CD4-positive, alpha-beta T cell (primary cell): ENCODE results near the gene HTRA2. TPM values are rescaled to one million over a fixed set of nuclear protein-coding genes. Genes with fewer than 3 reads are reported as not detected.

Experiments
- ATAC-seq: fragments of 200-7000 bp; cut with Tn5 transposase; one replicate; pipeline ENCODE4 v1.10.0; 2022; ENCODE audit warnings: mild to moderate bottlenecking; ENCODE audit not compliant: poor library complexity
- CTCF ChIA-PET: fragments of 350-600 bp; sonication (Branson Sonifier 250); formaldehyde crosslinking; loops from one replicate; lab custom pipeline; 2021; ENCODE audit warnings: antibody characterized with exemption, inconsistent platforms; lab: Charles Lee
- POLR2A ChIA-PET: fragments of 350-600 bp; sonication (Branson Sonifier 250); formaldehyde crosslinking; loops from one replicate; lab custom pipeline; 2021; ENCODE audit warnings: antibody characterized with exemption, inconsistent platforms; lab: Charles Lee
- DNase-seq, 14 experiments: peaks; one replicate each; pipeline ENCODE4 v3.0.0-alpha.2; 2013 to 2020; ENCODE audit warnings: mixed read lengths in 2 of 14
- H3K27ac ChIP-seq, 2 donors: one replicate each; pipeline versions ENCODE4 v1.5.1 to v1.7.0; 2013; ENCODE audit warnings: low read length in 2 of 2, low read depth in 1 of 2, mild to moderate bottlenecking in 1 of 2
- H3K27me3 ChIP-seq, 2 experiments: 1 replicate in 1 of 2; 2 replicates in 1 of 2; pipeline versions ENCODE4 v1.6.1 to v1.7.0; 2013; ENCODE audit warnings: low read length in 2 of 2, control low read depth in 1 of 2, mild to moderate bottlenecking in 1 of 2, moderate library complexity in 1 of 2; ENCODE audit not compliant: insufficient read depth in 2 of 2, control insufficient read depth in 1 of 2
- H3K36me3 ChIP-seq: one replicate; pipeline ENCODE4 v1.6.1; 2013; ENCODE audit warnings: low read length, control low read depth; ENCODE audit not compliant: insufficient read depth
- H3K4me1 ChIP-seq: one replicate; pipeline ENCODE4 v1.6.1; 2013; ENCODE audit warnings: low read length, control low read depth; ENCODE audit not compliant: insufficient read depth
- H3K4me3 ChIP-seq: one replicate; pipeline ENCODE4 v1.5.1; 2013; ENCODE audit warnings: mild to moderate bottlenecking, low read length, moderate library complexity
- H3K9me3 ChIP-seq, 2 experiments: 1 replicate in 1 of 2; 2 replicates in 1 of 2; pipeline versions ENCODE4 v1.6.1 to v1.7.0; 2013; ENCODE audit warnings: low read length in 2 of 2, mild to moderate bottlenecking in 2 of 2, control low read depth in 1 of 2, moderate library complexity in 1 of 2; ENCODE audit not compliant: control insufficient read depth in 1 of 2, insufficient read depth in 1 of 2
- H3K27ac Mint-ChIP-seq: one replicate; pipeline ENCODE4 v1.8.0; 2020; ENCODE audit warnings: mixed read lengths
- H3K27me3 Mint-ChIP-seq: one replicate; pipeline ENCODE4 v1.8.0; 2021; ENCODE audit warnings: mixed read lengths
- H3K36me3 Mint-ChIP-seq: one replicate; pipeline ENCODE4 v1.8.0; 2021; ENCODE audit warnings: low read depth, mixed read lengths
- H3K4me1 Mint-ChIP-seq: one replicate; pipeline ENCODE4 v1.8.0; 2021; ENCODE audit warnings: low read depth, mixed read lengths
- H3K4me3 Mint-ChIP-seq: one replicate; pipeline ENCODE4 v1.8.0; 2020; ENCODE audit warnings: mild to moderate bottlenecking, mixed read lengths
- H3K9me3 Mint-ChIP-seq: one replicate; pipeline ENCODE4 v1.8.0; 2020; ENCODE audit warnings: mixed read lengths
- CTCF ChIP-seq: fragments of 200-600 bp; IDR thresholded peaks from one replicate; pipeline ENCODE4 v1.8.0; 2022; ENCODE audit warnings: antibody characterized with exemption, mild to moderate bottlenecking
- intact Hi-C, 2 experiments: fragments of 100-400 bp; cut with DNase I in 1 of 2; cut with micrococcal nuclease in 1 of 2; formaldehyde crosslinking; loops; one replicate each; pipeline versions ENCODE4 v1.15.1 to v1.9.0; 2023 to 2025; cut with DNase I, micrococcal nuclease
- total RNA-seq, 174 experiments: library from RNA in 2 of 174; stranded (reverse) in 2 of 174; gene quantifications; one replicate each; pipeline ENCODE4 v1.2.3 and lab custom pipeline; 2021 to 2026

The HTRA2 gene
- total RNA-seq, 2 experiments from 2014 or later: 15.3 to 16.0 TPM

GRCh38 chr2:74507926-74508520 lies 21.7 kb upstream of the HTRA2 start:
- peaks cover 75% of the 10 kb centered on the region for H3K27me3 Mint-ChIP-seq
- peaks cover 37% of the 10 kb centered on the region for H3K36me3 Mint-ChIP-seq
- H3K36me3 ChIP-seq: peaks cover 18% of the 10 kb centered on the region
- CTCF ChIA-PET: interaction anchor here (0.9 to 1.4 kb wide), 3 partner anchors 21 to 25 kb away, joined by 3 to 6 read pairs (median 6); partner anchors contain the start of genes AUP1, CCDC142, HTRA2 and TTC31
- peak overlapping the region; percentile 98 for H3K27ac ChIP-seq
- H3K27ac Mint-ChIP-seq: peak overlapping the region; percentile 97
- peak overlapping the region; percentile 92 for H3K4me3 ChIP-seq
- H3K9me3 Mint-ChIP-seq: no peaks in the 10 kb centered on the region
- intact Hi-C loops: loop anchor here (1.0 to 2.0 kb wide), 2 partner anchors 21 to 51 kb away; partner anchors contain the start of genes AUP1 (in 2 of the 2) and HTRA2 (in 2 of the 2)
- DNase-seq: peak in 4 of 14 experiments; percentile 11 to 57 (median 38)
- peak overlapping the region; percentile 100 for H3K4me3 Mint-ChIP-seq
- H3K27me3 ChIP-seq: peaks cover 25 to 39% of the 10 kb centered on the region in 2 experiments
- H3K4me1 ChIP-seq: peaks cover 43% of the 10 kb centered on the region
- peaks cover 55% of the 10 kb centered on the region for H3K4me1 Mint-ChIP-seq
- ATAC-seq: no peak
- TF ChIP-seq CTCF: no peak
- H3K9me3 ChIP-seq: peaks cover 0 to 11% of the 10 kb centered on the region in 2 experiments
- POLR2A ChIA-PET: interaction anchor here (1.1 to 4.4 kb wide), 10 partner anchors 8 to 50 kb away, joined by 3 to 23 read pairs (median 6); partner anchors contain the start of genes AUP1, CCDC142, HTRA2 and MRPL53

- DNase-seq (no peak), ATAC-seq (no peak)
- no peak overlapping the region for H3K27ac Mint-ChIP-seq
- H3K36me3 ChIP-seq: peaks cover 8% of the 10 kb centered on the region
- H3K4me1 ChIP-seq: peaks cover 53% of the 10 kb centered on the region
- peaks cover 0 to 24% of the 10 kb centered on the region in 2 experiments for H3K9me3 ChIP-seq
- H3K27me3 ChIP-seq: peaks cover 29 to 43% of the 10 kb centered on the region in 2 experiments
- H3K4me3 Mint-ChIP-seq: peak overlapping the region; percentile 3
- H3K4me1 Mint-ChIP-seq: peaks cover 37% of the 10 kb centered on the region
- H3K27ac ChIP-seq: no peak overlapping the region
- H3K36me3 Mint-ChIP-seq: peaks cover 25% of the 10 kb centered on the region
- ChIA-PET CTCF (interaction anchor here (0.8 to 1.6 kb wide), 3 partner anchors 10 to 22 kb away, joined by 3 to 6 read pairs (median 3); no protein-coding TSS in a partner anchor), POLR2A (interaction anchor here (1.0 to 4.4 kb wide), 6 partner anchors 12 to 52 kb away, joined by 3 to 23 read pairs (median 4); partner anchors contain the start of genes AUP1, HTRA2, MOGS and MRPL53)
- H3K9me3 Mint-ChIP-seq: no peaks in the 10 kb centered on the region
- peaks cover 67% of the 10 kb centered on the region for H3K27me3 Mint-ChIP-seq
- intact Hi-C loops: no loop called here
- TF ChIP-seq CTCF: no peak
- no peak overlapping the region for H3K4me3 ChIP-seq
These were observed 19.5 kb upstream of the HTRA2 start for GRCh38 chr2:74510272-74510671.

- Histone ChIP-seq H3K27me3 (peaks cover 40 to 44% of the 10 kb centered on the region in 2 experiments), H3K36me3 (no peaks in the 10 kb centered on the region), H3K4me3 (no peak overlapping the region), H3K4me1 (peaks cover 53% of the 10 kb centered on the region), H3K27ac (no peak overlapping the region), H3K9me3 (peaks cover 0 to 32% of the 10 kb centered on the region in 2 experiments)
- no peaks in the 10 kb centered on the region for H3K9me3 Mint-ChIP-seq
- H3K4me1 Mint-ChIP-seq: peaks cover 35% of the 10 kb centered on the region
- peak overlapping the region; percentile 30 for H3K4me3 Mint-ChIP-seq
- POLR2A ChIA-PET: interaction anchor here (1.1 to 4.4 kb wide), 3 partner anchors 21 to 53 kb away, joined by 3 to 23 read pairs (median 3); partner anchors contain the start of genes MRPL53 and WBP1
- H3K36me3 Mint-ChIP-seq: peaks cover 17% of the 10 kb centered on the region
- TF ChIP-seq CTCF: no peak
- H3K27ac Mint-ChIP-seq: no peak overlapping the region
- intact Hi-C loops: no loop called here
- no peak for DNase-seq
- no peak for ATAC-seq
- peaks cover 70% of the 10 kb centered on the region for H3K27me3 Mint-ChIP-seq
- CTCF ChIA-PET: no interaction called here
These were observed 18.4 kb upstream of the HTRA2 start for GRCh38 chr2:74511104-74511989.
